ENCODE measurements around the gene CALN1. TPM values are rescaled to one million over a fixed set of nuclear protein-coding genes. Genes with fewer than 3 reads are reported as not detected.
A peak's percentile ranks its signal among the peaks of the same experiment; 100 is the strongest.

The CALN1 gene
- total and polyA plus RNA-seq, 11 donors: not detected

- TF ChIP-seq POLR2A (IDR thresholded peaks at IDR 0.05) (no peak), CTCF (IDR thresholded peaks at IDR 0.05) (no peak)
- intact Hi-C loops (cut with DNase I): loop anchor here in 1 of 10 donors (10.0 kb wide), 1 partner anchor 464 kb away; no protein-coding TSS in a partner anchor
- ATAC-seq: peak; percentile 23 to 81 (median 52)
- Histone ChIP-seq H3K27me3 (no peaks in the 10 kb centered on the region), H3K9me3 (peaks cover 0 to 9% (median under 1%) of the 10 kb centered on the region in 12 donors), H3K27ac (peak overlapping the region in 3 of 12 donors; percentile 14 to 52 (median 29)), H3K4me3 (no peak overlapping the region), H3K36me3 (no peaks in the 10 kb centered on the region), H3K4me1 (peaks cover 0 to 18% (median 0%) of the 10 kb centered on the region in 12 donors)
- DNase-seq: no peak
- 66 to 74% (median 71%) methylated on average over 4 of the region's 4 CpGs for WGBS, 4 donors
These were observed 381.0 kb downstream of the CALN1 start for GRCh38 chr7:72030994-72031667.

DNA sequence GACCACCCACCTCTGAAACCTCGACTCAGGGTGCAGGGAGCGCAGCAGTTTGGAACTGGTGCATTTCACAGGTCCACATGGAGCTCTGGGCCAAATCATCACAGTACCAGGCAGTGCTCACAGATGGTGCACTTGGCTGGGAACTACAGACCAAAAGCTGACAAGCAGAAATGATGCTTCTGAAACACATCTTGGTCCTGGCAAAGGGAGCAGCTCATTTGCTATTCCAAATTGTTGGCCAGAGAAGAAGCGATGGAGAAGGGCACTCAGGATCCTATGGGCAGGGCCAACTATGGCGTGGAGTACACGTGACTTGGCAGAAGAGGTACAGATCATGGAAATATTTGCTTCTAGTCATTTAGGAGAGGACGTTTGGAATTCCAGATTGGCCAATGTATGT lies 383.9 kb downstream of the CALN1 start:
- DNase-seq (no peak), ATAC-seq (no peak)
- Histone ChIP-seq H3K27ac (no peak overlapping the region), H3K4me3 (no peak overlapping the region), H3K4me1 (peaks cover 0 to 13% (median 0%) of the 10 kb centered on the region in 12 donors), H3K27me3 (no peaks in the 10 kb centered on the region), H3K9me3 (peaks cover 0 to 3% (median 0%) of the 10 kb centered on the region in 12 donors), H3K36me3 (no peaks in the 10 kb centered on the region)
- 62 to 84% (median 69%) methylated on average over 6 of the region's 6 CpGs for WGBS, 4 donors
- no peak for TF ChIP-seq CTCF (IDR thresholded peaks at IDR 0.05)
- TF ChIP-seq POLR2A (IDR thresholded peaks at IDR 0.05): no peak
- intact Hi-C loops (cut with DNase I): loop anchor here in 1 of 10 donors (2.0 kb wide), 1 partner anchor 25 kb away; no protein-coding TSS in a partner anchor

GRCh38 chr7:72025381-72025960 lies 386.7 kb downstream of the CALN1 start:
- no peak overlapping the region for H3K4me3 ChIP-seq
- ATAC-seq (no peak), DNase-seq (no peak)
- intact Hi-C loops (cut with DNase I): no loop called here
- peaks cover 0 to 3% (median 0%) of the 10 kb centered on the region in 12 donors for H3K9me3 ChIP-seq
- H3K27me3 ChIP-seq: no peaks in the 10 kb centered on the region
- no peaks in the 10 kb centered on the region for H3K4me1 ChIP-seq
- no peak overlapping the region for H3K27ac ChIP-seq
- no peaks in the 10 kb centered on the region for H3K36me3 ChIP-seq
- 67 to 91% (median 80%) methylated on average over 3 of the region's 3 CpGs for WGBS, 4 donors
- TF ChIP-seq CTCF (IDR thresholded peaks at IDR 0.05) (no peak), POLR2A (IDR thresholded peaks at IDR 0.05) (no peak)

GRCh38 chr7:72023926-72024325 lies 388.2 kb downstream of the CALN1 start:
- TF ChIP-seq CTCF (IDR thresholded peaks at IDR 0.05): no peak
- TF ChIP-seq POLR2A (IDR thresholded peaks at IDR 0.05): no peak
- no peak for DNase-seq
- peaks cover 0 to 9% (median 5%) of the 10 kb centered on the region in 12 donors for H3K9me3 ChIP-seq
- ATAC-seq: no peak
- intact Hi-C loops (cut with DNase I): no loop called here
- no peaks in the 10 kb centered on the region for H3K36me3 ChIP-seq
- H3K27ac ChIP-seq: no peak overlapping the region
- no peak overlapping the region for H3K4me3 ChIP-seq
- no peaks in the 10 kb centered on the region for H3K4me1 ChIP-seq
- WGBS, 4 donors: 91 to 94% (median 93%) methylated on average over 4 of the region's 4 CpGs
- no peaks in the 10 kb centered on the region for H3K27me3 ChIP-seq

All from heart left ventricle (tissue), 16 donors.